ENCODE data around the gene MTNR1A.

The MTNR1A gene

GRCh38 chr4:186499467-186499866 lies 55.9 kb downstream of the MTNR1A start:
- Histone ChIP-seq H3K27me3 (ENCODE audit: control insufficient read depth, insufficient read depth, low read length, poor library complexity, severe bottlenecking) (no peaks in the 10 kb centered on the region), H3K4me1 (ENCODE audit: control insufficient read depth, insufficient read depth, low read length) (no peaks in the 10 kb centered on the region), H3K9me3 (ENCODE audit: control insufficient read depth, low read length) (no peaks in the 10 kb centered on the region), H3K36me3 (ENCODE audit: control insufficient read depth, insufficient read depth, low read length) (no peaks in the 10 kb centered on the region), H3K4me3 (ENCODE audit: insufficient read depth, low read depth, low read length) (no peak overlapping the region), H3K27ac (ENCODE audit: insufficient read depth, low read depth, low read length, poor library complexity, severe bottlenecking) (no peak overlapping the region)
- WGBS, 2 experiments = 96 to 98% methylated on average over 4 of the region's 4 CpGs

DNA sequence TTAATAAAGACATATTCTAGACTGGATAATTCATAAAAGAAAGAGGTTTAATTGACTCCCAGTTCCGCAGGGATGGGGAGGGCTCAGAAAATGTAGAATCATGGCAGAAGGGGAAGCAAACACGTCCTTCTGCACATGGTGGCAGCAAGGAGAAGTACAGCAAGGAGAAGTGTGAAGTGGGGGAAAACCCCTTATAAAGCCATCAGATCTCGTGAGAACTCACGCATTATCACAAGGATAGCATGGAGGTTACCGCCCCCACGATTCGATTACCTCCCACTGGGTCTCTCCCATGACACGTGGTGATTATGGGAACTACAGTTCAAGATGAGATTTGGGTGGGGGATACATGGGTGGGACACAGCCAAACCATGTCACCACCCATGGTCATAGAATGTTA lies 58.3 kb downstream of the MTNR1A start:
- WGBS, 2 experiments = 90 to 97% methylated on average over 8 of the region's 8 CpGs
- H3K4me3 ChIP-seq (ENCODE audit: insufficient read depth, low read depth, low read length) = no peak overlapping the region
- H3K9me3 ChIP-seq (ENCODE audit: control insufficient read depth, low read length) = no peaks in the 10 kb centered on the region
- no peak overlapping the region for H3K27ac ChIP-seq (ENCODE audit: insufficient read depth, low read depth, low read length, poor library complexity, severe bottlenecking)
- no peaks in the 10 kb centered on the region for H3K27me3 ChIP-seq (ENCODE audit: control insufficient read depth, insufficient read depth, low read length, poor library complexity, severe bottlenecking)
- no peaks in the 10 kb centered on the region for H3K36me3 ChIP-seq (ENCODE audit: control insufficient read depth, insufficient read depth, low read length)
- no peaks in the 10 kb centered on the region for H3K4me1 ChIP-seq (ENCODE audit: control insufficient read depth, insufficient read depth, low read length)

DNA sequence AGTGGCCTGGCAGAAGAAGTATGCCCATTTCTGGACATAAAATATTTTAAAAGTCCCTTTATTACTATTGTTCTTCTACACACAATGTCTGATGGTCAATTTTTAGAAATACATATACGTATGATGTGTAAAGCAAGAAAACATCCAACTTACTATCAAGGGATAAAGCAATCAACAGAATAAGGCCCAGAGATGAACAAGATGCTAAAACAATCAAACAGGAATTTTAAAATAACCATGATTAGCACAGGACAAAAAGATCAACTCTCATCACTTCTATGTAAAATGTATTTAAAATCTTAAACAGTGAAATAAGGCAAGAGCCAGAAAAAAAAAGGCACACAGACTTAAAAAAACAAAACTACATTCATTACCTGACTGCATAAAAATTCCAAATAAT lies 60.9 kb downstream of the MTNR1A start:
- WGBS, 2 experiments = no CpG with 5 or more reads among the region's 1 CpG

GRCh38 chr4:186487726-186488125 lies 67.6 kb downstream of the MTNR1A start:
- Histone ChIP-seq H3K4me1 (ENCODE audit: control insufficient read depth, insufficient read depth, low read length) (peaks cover 14% of the 10 kb centered on the region), H3K9me3 (ENCODE audit: control insufficient read depth, low read length) (no peaks in the 10 kb centered on the region), H3K27me3 (ENCODE audit: control insufficient read depth, insufficient read depth, low read length, poor library complexity, severe bottlenecking) (no peaks in the 10 kb centered on the region), H3K4me3 (ENCODE audit: insufficient read depth, low read depth, low read length) (no peak overlapping the region), H3K36me3 (ENCODE audit: control insufficient read depth, insufficient read depth, low read length) (no peaks in the 10 kb centered on the region), H3K27ac (ENCODE audit: insufficient read depth, low read depth, low read length, poor library complexity, severe bottlenecking) (no peak overlapping the region)
- WGBS, 2 experiments = 81 to 83% methylated on average over 9 of the region's 9 CpGs

More for the DNA sequence above, 60.9 kb downstream of the MTNR1A start:
- no peaks in the 10 kb centered on the region for H3K4me1 ChIP-seq (ENCODE audit: control insufficient read depth, insufficient read depth, low read length)
- no peak overlapping the region for H3K27ac ChIP-seq (ENCODE audit: insufficient read depth, low read depth, low read length, poor library complexity, severe bottlenecking)
- H3K9me3 ChIP-seq (ENCODE audit: control insufficient read depth, low read length) = no peaks in the 10 kb centered on the region
- no peaks in the 10 kb centered on the region for H3K36me3 ChIP-seq (ENCODE audit: control insufficient read depth, insufficient read depth, low read length)
- H3K27me3 ChIP-seq (ENCODE audit: control insufficient read depth, insufficient read depth, low read length, poor library complexity, severe bottlenecking) = no peaks in the 10 kb centered on the region
- no peak overlapping the region for H3K4me3 ChIP-seq (ENCODE audit: insufficient read depth, low read depth, low read length)

- Histone ChIP-seq H3K27me3 (ENCODE audit: control insufficient read depth, insufficient read depth, low read length, poor library complexity, severe bottlenecking) (no peaks in the 10 kb centered on the region), H3K36me3 (ENCODE audit: control insufficient read depth, insufficient read depth, low read length) (no peaks in the 10 kb centered on the region), H3K27ac (ENCODE audit: insufficient read depth, low read depth, low read length, poor library complexity, severe bottlenecking) (no peak overlapping the region)
Observed at GRCh38 chr4:186486172-186486571, 69.2 kb downstream of the MTNR1A start.

DNA sequence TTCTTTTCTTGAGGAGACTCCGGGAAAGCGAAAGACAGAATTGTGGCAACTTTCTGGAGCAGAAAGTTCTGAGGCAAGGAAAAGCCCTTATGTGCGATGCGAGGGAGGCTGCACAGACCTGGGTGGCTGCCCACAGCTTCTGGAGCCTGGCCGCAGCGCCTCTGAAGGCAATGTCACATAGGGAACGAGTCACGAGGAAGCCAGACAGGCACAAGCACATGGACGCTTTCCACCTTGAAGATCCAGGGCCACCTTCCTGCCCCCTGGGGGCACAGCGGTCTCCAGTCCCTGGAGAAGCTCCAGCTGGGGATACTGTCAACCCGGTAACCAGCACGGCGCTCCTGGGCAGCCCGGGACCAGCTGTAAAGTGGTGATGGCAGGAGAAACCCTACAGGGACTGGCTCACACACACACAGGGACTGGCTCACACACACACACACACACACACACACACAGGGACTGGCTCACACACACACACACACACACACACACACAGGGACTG lies 69.8 kb downstream of the MTNR1A start:
- H3K27me3 ChIP-seq (ENCODE audit: control insufficient read depth, insufficient read depth, low read length, poor library complexity, severe bottlenecking) = no peaks in the 10 kb centered on the region
- 13% methylated on average over 14 of the region's 14 CpGs for WGBS, 2 experiments
- H3K36me3 ChIP-seq (ENCODE audit: control insufficient read depth, insufficient read depth, low read length) = no peaks in the 10 kb centered on the region
- peaks cover 19% of the 10 kb centered on the region for H3K4me1 ChIP-seq (ENCODE audit: control insufficient read depth, insufficient read depth, low read length)
- no peaks in the 10 kb centered on the region for H3K9me3 ChIP-seq (ENCODE audit: control insufficient read depth, low read length)
- H3K27ac ChIP-seq (ENCODE audit: insufficient read depth, low read depth, low read length, poor library complexity, severe bottlenecking) = peak overlapping the region; percentile 58
- peak overlapping the region; percentile 8 for H3K4me3 ChIP-seq (ENCODE audit: insufficient read depth, low read depth, low read length)

More at GRCh38 chr4:186486172-186486571, 69.2 kb downstream of the MTNR1A start:
- Histone ChIP-seq H3K4me3 (ENCODE audit: insufficient read depth, low read depth, low read length) (peak overlapping the region; percentile 16), H3K4me1 (ENCODE audit: control insufficient read depth, insufficient read depth, low read length) (peaks cover 19% of the 10 kb centered on the region), H3K9me3 (ENCODE audit: control insufficient read depth, low read length) (no peaks in the 10 kb centered on the region)
- WGBS, 2 experiments = 58 to 61% methylated on average over 11 of the region's 11 CpGs

- WGBS, 2 experiments = 51 to 69% methylated on average over 4 of the region's 5 CpGs
- Histone ChIP-seq H3K27ac (ENCODE audit: insufficient read depth, low read depth, low read length, poor library complexity, severe bottlenecking) (peak overlapping the region; percentile 58), H3K4me3 (ENCODE audit: insufficient read depth, low read depth, low read length) (peak overlapping the region; percentile 8), H3K4me1 (ENCODE audit: control insufficient read depth, insufficient read depth, low read length) (peaks cover 19% of the 10 kb centered on the region), H3K9me3 (ENCODE audit: control insufficient read depth, low read length) (no peaks in the 10 kb centered on the region), H3K36me3 (ENCODE audit: control insufficient read depth, insufficient read depth, low read length) (no peaks in the 10 kb centered on the region), H3K27me3 (ENCODE audit: control insufficient read depth, insufficient read depth, low read length, poor library complexity, severe bottlenecking) (no peaks in the 10 kb centered on the region)
Observed at GRCh38 chr4:186485150-186485549, 70.2 kb downstream of the MTNR1A start.

DNA sequence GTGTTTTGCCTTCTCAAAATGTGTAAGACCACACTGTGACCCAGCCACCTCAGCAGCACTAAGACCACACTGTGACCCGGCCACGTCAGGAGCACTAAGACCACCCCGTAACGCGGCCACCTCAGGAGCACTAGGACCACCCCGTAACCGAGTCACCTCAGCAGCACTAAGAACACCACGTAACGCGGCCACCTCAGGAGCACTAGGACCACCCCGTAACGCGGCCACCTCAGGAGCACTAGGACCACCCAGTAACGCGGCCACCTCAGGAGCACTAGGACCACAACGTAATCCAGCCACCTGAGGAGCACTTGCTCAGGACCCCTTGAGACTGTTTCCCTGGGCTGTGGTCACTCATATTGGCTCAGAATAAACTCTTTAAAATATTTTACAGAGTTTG lies 71.7 kb downstream of the MTNR1A start:
- H3K27me3 ChIP-seq (ENCODE audit: control insufficient read depth, insufficient read depth, low read length, poor library complexity, severe bottlenecking) = no peaks in the 10 kb centered on the region
- no peak overlapping the region for H3K4me3 ChIP-seq (ENCODE audit: insufficient read depth, low read depth, low read length)
- H3K36me3 ChIP-seq (ENCODE audit: control insufficient read depth, insufficient read depth, low read length) = no peaks in the 10 kb centered on the region
- WGBS, 2 experiments = 95 to 96% methylated on average over 16 of the region's 16 CpGs
- H3K4me1 ChIP-seq (ENCODE audit: control insufficient read depth, insufficient read depth, low read length) = peaks cover 19% of the 10 kb centered on the region
- H3K9me3 ChIP-seq (ENCODE audit: control insufficient read depth, low read length) = no peaks in the 10 kb centered on the region
- H3K27ac ChIP-seq (ENCODE audit: insufficient read depth, low read depth, low read length, poor library complexity, severe bottlenecking) = no peak overlapping the region
